B cell (primary cell): ENCODE data around the gene CBX4. TPM values are rescaled to one million over a fixed set of nuclear protein-coding genes. Genes with fewer than 3 reads are reported as not detected.

Source experiments
- ATAC-seq: fragments of 200-7000 bp; cut with Tn5 transposase; one replicate; pipeline ENCODE4 v1.10.0; 2021; ENCODE audit warnings: low read depth, mild to moderate bottlenecking, moderate number of reproducible peaks, moderate library complexity
- CTCF ChIA-PET: fragments of 350-600 bp; sonication (Branson Sonifier 250); formaldehyde crosslinking; loops from one replicate; lab custom pipeline; 2021; ENCODE audit warnings: antibody characterized with exemption, inconsistent platforms; lab: Charles Lee
- POLR2A ChIA-PET: fragments of 350-600 bp; sonication (Branson Sonifier 250); formaldehyde crosslinking; loops from one replicate; lab custom pipeline; 2021; ENCODE audit warnings: antibody characterized with exemption; lab: Charles Lee
- DNase-seq: peaks from one replicate; pipeline ENCODE4 v3.0.0; 2013
- H2AFZ ChIP-seq: 2 replicates; pipeline ENCODE4 v1.6.1; 2012; ENCODE audit warnings: mild to moderate bottlenecking, low read depth, low read length; ENCODE audit not compliant: insufficient read depth, poor library complexity, severe bottlenecking
- H3K27ac ChIP-seq, 2 donors: 1 replicate in 1 of 2; 2 replicates in 1 of 2; pipeline ENCODE4 v1.5.1; 2012 to 2013; ENCODE audit warnings: low read length in 2 of 2, mild to moderate bottlenecking in 2 of 2, moderate library complexity in 1 of 2
- H3K27me3 ChIP-seq, 4 experiments: fragments of 200-600 bp in 1 of 4; sonication (generic) in 1 of 4; replicated peaks in 1 of 4; 1 replicate in 2 of 4; 2 replicates in 2 of 4; pipeline versions ENCODE4 v1.6.1 to v1.7.0; 2013 to 2016; ENCODE audit warnings: low read length in 3 of 4, mild to moderate bottlenecking in 2 of 4, mixed read lengths in 1 of 4, moderate library complexity in 1 of 4; ENCODE audit not compliant: insufficient read depth in 4 of 4, control insufficient read depth in 3 of 4; ENCODE audit errors: control extremely low read depth in 1 of 4
- H3K36me3 ChIP-seq, 2 experiments: replicated peaks in 1 of 2; 1 replicate in 1 of 2; 2 replicates in 1 of 2; pipeline versions ENCODE4 v1.6.1 to v1.7.1; 2013; ENCODE audit warnings: low read length in 1 of 2; ENCODE audit not compliant: insufficient read depth in 2 of 2, control insufficient read depth in 1 of 2; ENCODE audit errors: control extremely low read depth in 1 of 2, extremely low read depth in 1 of 2
- H3K4me1 ChIP-seq, 2 donors: fragments of 200-600 bp in 1 of 2; sonication (generic) in 1 of 2; 1 replicate in 1 of 2; 2 replicates in 1 of 2; pipeline versions ENCODE4 v1.5.1 to v1.6.1; 2013 to 2017; ENCODE audit warnings: low read length in 2 of 2; ENCODE audit not compliant: control insufficient read depth in 2 of 2, insufficient read depth in 2 of 2
- H3K4me2 ChIP-seq: replicated peaks from 2 replicates; pipeline ENCODE3; 2012; ENCODE audit warnings: mild to moderate bottlenecking, low read depth, low read length; ENCODE audit not compliant: poor library complexity, severe bottlenecking
- H3K4me3 ChIP-seq, 5 experiments: fragments of 200-600 bp in 1 of 5; sonication (generic) in 1 of 5; 1 replicate in 3 of 5; 2 replicates in 2 of 5; pipeline versions ENCODE4 v1.5.1 to v1.7.0; 2011 to 2016; ENCODE audit warnings: low read length in 4 of 5, mild to moderate bottlenecking in 4 of 5, low read depth in 2 of 5, control low read depth in 1 of 5, moderate library complexity in 1 of 5; ENCODE audit not compliant: insufficient read depth in 1 of 5; ENCODE audit errors: control extremely low read depth in 1 of 5, extremely low read depth in 1 of 5
- H3K79me2 ChIP-seq: fragments of 200-600 bp; sonication (generic); one replicate; pipeline ENCODE4 v1.6.0; 2016; ENCODE audit warnings: low read length; ENCODE audit not compliant: control insufficient read depth, insufficient read depth
- H3K9ac ChIP-seq: fragments of 200-600 bp; sonication (generic); 2 replicates; pipeline ENCODE4 v1.6.1; 2017; ENCODE audit warnings: mild to moderate bottlenecking, low read length, moderate library complexity
- H3K9me3 ChIP-seq, 3 donors: one replicate each; pipeline versions ENCODE4 v1.6.1 to v1.7.1; 2013; ENCODE audit warnings: low read length in 2 of 3; ENCODE audit not compliant: control insufficient read depth in 2 of 3, insufficient read depth in 1 of 3; ENCODE audit errors: control extremely low read depth in 1 of 3
- H4K20me1 ChIP-seq: 2 replicates; pipeline ENCODE4 v1.6.0; 2012; ENCODE audit warnings: mild to moderate bottlenecking, low read length; ENCODE audit not compliant: insufficient read depth, control insufficient read depth, poor library complexity, severe bottlenecking
- H3K27ac Mint-ChIP-seq: one replicate; pipeline ENCODE4 v1.8.0; 2021; ENCODE audit warnings: mixed read lengths
- H3K27me3 Mint-ChIP-seq: one replicate; pipeline ENCODE4 v1.8.0; 2021; ENCODE audit warnings: mixed read lengths
- H3K4me1 Mint-ChIP-seq: one replicate; pipeline ENCODE4 v1.8.0; 2021; ENCODE audit warnings: mixed read lengths
- H3K4me3 Mint-ChIP-seq: one replicate; pipeline ENCODE4 v1.8.0; 2021; ENCODE audit warnings: mixed read lengths
- H3K9me3 Mint-ChIP-seq: one replicate; pipeline ENCODE4 v1.8.0; 2022; ENCODE audit warnings: mixed read lengths; ENCODE audit not compliant: insufficient read depth
- EZH2 ChIP-seq: IDR thresholded peaks from 2 replicates; pipeline ENCODE4 v1.6.1; 2012; ENCODE audit warnings: borderline replicate concordance, low read depth, mild to moderate bottlenecking, moderate library complexity, low read length; ENCODE audit not compliant: insufficient read depth, poor library complexity, severe bottlenecking
- WGBS: methylation state at CpG from one replicate; pipeline ENCODE4 v1.1.5; 2013; ENCODE audit warnings: missing lambda C conversion rate; ENCODE audit not compliant: insufficient coverage; 5-methylcytosine and 5-hydroxymethylcytosine counted together
- intact Hi-C: fragments of 100-400 bp; cut with micrococcal nuclease; formaldehyde crosslinking; loops from one replicate; pipeline ENCODE4 v1.10.0; 2022
- polyA plus RNA-seq: library from polyadenylated mRNA; depleted of rRNA; stranded (reverse); fragments of >200 nt; gene quantifications from 2 replicates; pipeline ENCODE4 v1.2.3, GENCODE V29; 2012
- total RNA-seq, 2 donors: library from RNA; stranded (reverse); fragments of 120-200 nt in 1 of 2; gene quantifications; 1 replicate in 1 of 2; 2 replicates in 1 of 2; pipeline versions ENCODE4 v1.2.3 to v1.2.4, GENCODE V29; 2013 to 2022
- TF ChIP-seq, protein P1 (sequence below): fragments of 200-600 bp; IDR thresholded peaks from one replicate; pipeline ENCODE4 v1.8.0; 2022; ENCODE audit warnings: antibody characterized with exemption, mild to moderate bottlenecking

Gene CBX4
- total and polyA plus RNA-seq, 2 donors (not counting 1 experiment from before 2014, with no cell fraction given), result 81.9 to 115 TPM

DNA sequence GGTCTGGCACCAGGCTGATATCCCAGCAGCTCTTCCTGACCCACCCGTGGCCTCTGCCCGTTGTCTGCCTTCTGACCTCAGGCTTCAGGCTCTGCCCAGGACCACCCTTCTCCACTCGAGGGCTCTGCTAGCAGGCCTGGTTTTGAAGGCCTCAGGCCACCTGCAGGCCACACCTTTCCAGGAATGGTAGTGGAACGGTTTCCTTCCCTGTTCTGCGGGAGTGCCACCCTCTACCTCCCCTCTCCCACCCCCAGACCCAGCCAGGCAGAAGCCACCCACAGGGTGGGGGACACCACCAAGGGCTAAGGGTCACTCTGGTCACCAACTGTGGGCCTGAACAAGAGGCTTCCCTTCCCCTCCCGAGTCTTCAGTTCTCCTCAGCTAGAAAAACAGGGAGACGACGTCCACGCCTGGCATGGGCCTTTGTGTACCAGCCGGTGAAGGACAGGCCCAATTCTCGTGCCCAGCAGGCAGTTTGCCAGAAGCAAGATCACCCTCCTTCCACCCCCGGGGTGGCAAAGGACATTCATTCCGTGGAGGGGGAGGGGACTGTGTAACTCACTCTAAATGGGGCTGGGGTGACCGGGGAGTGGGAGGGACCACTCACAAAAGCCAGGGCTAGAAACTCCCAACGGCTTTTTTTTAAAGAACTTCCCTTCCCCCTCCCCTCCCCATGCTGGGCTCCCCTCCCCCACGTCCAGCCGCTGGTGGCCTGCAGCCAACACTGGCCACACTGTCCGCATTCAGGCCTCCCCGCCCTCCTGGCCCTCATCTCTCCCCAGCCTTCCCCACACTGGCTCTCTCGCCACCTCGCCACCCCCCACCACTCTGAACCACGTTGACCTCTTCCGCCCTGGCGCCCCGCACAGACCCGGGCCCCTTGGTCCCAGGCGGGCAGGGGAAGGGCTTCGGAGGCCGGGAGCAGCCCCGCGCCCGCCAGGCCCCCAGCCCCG lies 7.7 kb downstream of the CBX4 start:
- Mint-ChIP-seq H3K9me3 (no peaks in the 10 kb centered on the region), H3K4me1 (peaks cover 24% of the 10 kb centered on the region), H3K27ac (no peak overlapping the region), H3K4me3 (no peak overlapping the region), H3K27me3 (peaks cover 8% of the 10 kb centered on the region)
- TF ChIP-seq, protein P1, sequence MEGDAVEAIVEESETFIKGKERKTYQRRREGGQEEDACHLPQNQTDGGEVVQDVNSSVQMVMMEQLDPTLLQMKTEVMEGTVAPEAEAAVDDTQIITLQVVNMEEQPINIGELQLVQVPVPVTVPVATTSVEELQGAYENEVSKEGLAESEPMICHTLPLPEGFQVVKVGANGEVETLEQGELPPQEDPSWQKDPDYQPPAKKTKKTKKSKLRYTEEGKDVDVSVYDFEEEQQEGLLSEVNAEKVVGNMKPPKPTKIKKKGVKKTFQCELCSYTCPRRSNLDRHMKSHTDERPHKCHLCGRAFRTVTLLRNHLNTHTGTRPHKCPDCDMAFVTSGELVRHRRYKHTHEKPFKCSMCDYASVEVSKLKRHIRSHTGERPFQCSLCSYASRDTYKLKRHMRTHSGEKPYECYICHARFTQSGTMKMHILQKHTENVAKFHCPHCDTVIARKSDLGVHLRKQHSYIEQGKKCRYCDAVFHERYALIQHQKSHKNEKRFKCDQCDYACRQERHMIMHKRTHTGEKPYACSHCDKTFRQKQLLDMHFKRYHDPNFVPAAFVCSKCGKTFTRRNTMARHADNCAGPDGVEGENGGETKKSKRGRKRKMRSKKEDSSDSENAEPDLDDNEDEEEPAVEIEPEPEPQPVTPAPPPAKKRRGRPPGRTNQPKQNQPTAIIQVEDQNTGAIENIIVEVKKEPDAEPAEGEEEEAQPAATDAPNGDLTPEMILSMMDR, result no peak
- TF ChIP-seq EZH2, result no peak
- DNase-seq (no peak), ATAC-seq (no peak)
- Histone ChIP-seq H4K20me1 (peaks cover 62% of the 10 kb centered on the region), H3K9ac (no peak overlapping the region), H3K9me3 (peaks cover 0 to 6% (median 0%) of the 10 kb centered on the region in 3 donors), H3K36me3 (peaks cover 0 to 33% of the 10 kb centered on the region in 2 experiments), H3K4me3 (no peak overlapping the region), H3K27ac (no peak overlapping the region), H3K4me2 (no peak overlapping the region), H2AFZ (no peak overlapping the region), H3K27me3 (peaks cover 0 to 5% (median 0%) of the 10 kb centered on the region in 4 experiments), H3K4me1 (peaks cover 10 to 39% of the 10 kb centered on the region in 2 donors), H3K79me2 (peaks cover 27% of the 10 kb centered on the region)
- POLR2A ChIA-PET, result no interaction called here
- WGBS, result 68% methylated on average over 26 of the region's 33 CpGs
- intact Hi-C loops, result loop anchor here (10.0 kb wide), 1 partner anchor 1697 kb away; the partner anchor contains the start of gene TMC8
- CTCF ChIA-PET, result no interaction called here
